ENCODE measurements around the gene MACROH2A2.
"Not testable (repeated sequence)": the region's sequence is repeated elsewhere in the genome, so short reads cannot be mapped to it uniquely, and the experiment has no call there.

MACROH2A2 gene

DNA sequence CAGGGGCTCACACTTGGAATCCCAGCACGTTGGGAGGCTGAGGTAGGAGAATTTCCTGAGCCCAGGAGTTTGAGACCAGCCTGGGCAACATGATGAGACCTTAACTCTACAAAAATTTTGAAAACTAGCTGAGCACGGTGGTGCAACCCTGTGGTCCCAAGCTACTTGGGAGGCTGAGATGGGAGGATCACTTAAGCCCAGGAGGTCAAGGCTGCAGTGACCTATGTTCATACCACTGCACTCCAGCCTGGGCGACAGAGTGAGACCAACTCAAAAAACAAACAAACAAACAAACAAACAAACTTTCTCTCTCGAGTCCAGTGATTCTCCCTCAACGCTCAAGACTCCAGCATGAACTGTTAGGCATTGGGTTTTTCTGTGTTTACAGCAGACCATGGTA is 95.9 kb downstream of the MACROH2A2 start:
- no peak for DNase-seq

DNA sequence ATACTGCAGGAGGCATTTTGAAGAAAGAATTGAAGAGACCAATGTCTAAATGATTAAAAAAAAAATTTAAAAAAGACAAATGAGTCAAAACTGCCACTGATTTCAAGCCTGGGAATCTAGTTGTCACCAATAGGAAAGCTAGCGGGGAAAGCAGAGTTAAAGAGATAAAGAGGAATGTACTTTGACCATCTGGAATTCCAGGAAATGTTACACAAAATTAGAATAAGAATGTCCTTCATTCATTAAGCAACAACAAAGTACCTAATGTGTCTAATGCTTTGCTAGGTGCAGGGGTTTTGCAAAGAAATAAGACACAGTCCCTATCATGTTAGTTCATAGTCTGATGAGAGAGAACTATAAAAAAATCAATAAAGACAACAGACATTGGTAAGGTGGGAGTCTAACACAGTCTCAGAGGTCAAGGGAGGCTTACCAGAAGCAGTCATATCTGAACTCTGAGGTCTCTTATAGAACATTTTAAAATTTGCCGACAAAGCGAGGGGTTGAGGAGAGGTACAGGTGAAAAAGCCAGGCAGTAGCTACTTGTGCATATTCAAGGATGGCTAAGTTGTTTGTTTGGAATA is 102.7 kb downstream of the MACROH2A2 start:
- DNase-seq, result no peak

DNA sequence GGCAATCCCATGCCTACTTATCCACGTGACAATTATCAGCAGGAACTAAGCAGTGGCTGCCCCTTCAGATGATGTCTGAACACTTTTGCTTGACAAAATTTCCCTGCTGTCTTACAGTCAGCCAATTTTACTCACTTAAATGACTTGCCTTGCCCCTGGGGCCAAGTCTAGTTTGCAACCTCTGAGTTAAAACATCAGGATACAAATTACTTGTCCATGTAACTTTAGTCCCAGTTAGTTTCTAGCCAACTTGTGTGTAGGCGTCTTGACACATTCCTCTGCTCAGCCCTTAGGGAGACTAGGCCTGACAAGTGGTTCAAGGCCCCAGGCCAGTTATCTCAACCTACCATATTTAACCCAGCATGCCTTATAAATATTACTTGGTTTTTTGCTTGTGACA is 105.5 kb downstream of the MACROH2A2 start:
- DNase-seq, result no peak

DNA sequence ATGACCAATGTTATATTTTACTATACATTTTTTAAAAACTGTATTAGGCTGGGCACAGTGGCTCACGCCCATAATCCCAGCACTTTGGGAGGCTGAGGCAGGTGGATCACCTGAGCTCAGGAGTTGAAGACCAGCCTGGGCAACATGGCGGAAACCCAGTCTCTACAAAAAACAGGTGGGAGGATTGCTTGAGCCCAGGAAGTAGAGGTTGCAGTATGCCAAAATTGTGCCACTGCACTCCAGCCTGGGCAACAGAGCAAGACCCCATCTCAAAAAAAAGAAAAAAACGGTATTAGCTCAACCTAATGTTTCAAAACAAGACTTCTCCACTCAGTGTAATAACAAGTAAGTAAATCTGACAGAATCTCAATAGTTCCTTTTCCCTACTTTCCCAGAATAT is 106.7 kb downstream of the MACROH2A2 start:
- DNase-seq, result not testable (repeated sequence)

DNA sequence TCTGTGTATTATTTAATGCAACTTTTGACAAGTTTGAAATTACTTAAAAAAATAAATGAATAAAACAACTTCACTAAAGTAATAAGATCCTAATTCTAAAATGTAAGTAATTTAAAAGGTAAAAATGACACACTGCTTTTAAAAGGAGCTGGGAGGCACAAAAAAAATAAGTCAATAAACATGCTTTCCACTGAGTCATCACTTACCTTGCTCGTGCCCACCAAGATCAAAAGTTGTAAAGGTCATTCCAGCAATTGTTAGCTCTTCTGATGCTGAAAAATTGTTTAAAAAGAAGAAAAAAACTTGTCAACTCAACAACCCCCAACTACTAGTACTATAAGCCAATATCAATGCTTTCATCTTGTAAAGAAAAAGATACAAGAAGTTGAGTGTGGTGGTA is 108.2 kb downstream of the MACROH2A2 start:
- no peak for DNase-seq
